Motor neuron (in vitro differentiated cells): ENCODE data around the gene IGSF21. TPM values are rescaled to one million over a fixed set of nuclear protein-coding genes. Genes with fewer than 3 reads are reported as not detected.

Experiments used
- ATAC-seq, 8 experiments: fragments of 200-7000 bp; cut with Tn5 transposase; replicated peaks in 6 of 8; 2 replicates each; pipeline ENCODE4 v1.8.0; 2021; ENCODE audit warnings: mild to moderate bottlenecking in 8 of 8, moderate library complexity in 8 of 8
- H3K27ac ChIP-seq, 2 donors: fragments of 250-450 bp; sonication (Bioruptor Pico); 2 replicates each; pipeline ENCODE4 v1.9.0; 2021; ENCODE audit warnings: antibody characterized with exemption in 2 of 2, mild to moderate bottlenecking in 2 of 2, moderate library complexity in 1 of 2
- H3K4me1 ChIP-seq, 2 donors: fragments of 250-450 bp; sonication (Bioruptor Pico); replicated peaks in 1 of 2; 2 replicates each; pipeline ENCODE4 v1.6.1; 2021; ENCODE audit warnings: antibody characterized with exemption in 2 of 2, mild to moderate bottlenecking in 2 of 2, moderate library complexity in 1 of 2
- H3K4me3 ChIP-seq, 5 donors: fragments of 250-450 bp; sonication (Bioruptor Pico); 2 replicates each; pipeline ENCODE4 v1.9.0; 2021; ENCODE audit warnings: antibody characterized with exemption in 5 of 5, mild to moderate bottlenecking in 5 of 5, moderate library complexity in 4 of 5
- WGBS, 10 experiments: fragments of 450-650 bp; shearing (Covaris generic); methylation state at CpG; one replicate each; pipeline ENCODE4 v1.0.0; 2022; 5-methylcytosine and 5-hydroxymethylcytosine counted together
- in situ Hi-C, 9 experiments: fragments of 400-800 bp; cut with MboI; loops; one replicate each; pipeline ENCODE4 v1.15.0; 2021; ENCODE audit warnings: low sequenced_read_pairs in 9 of 9, low pct_unique_long_range_greater_than_20kb in 2 of 9; ENCODE audit not compliant: unreplicated experiment in 9 of 9
- total RNA-seq, 8 experiments: library from RNA; unstranded; fragments of 300-600 nt; gene quantifications; 2 replicates each; pipeline versions ENCODE4 v1.2.3 to v1.2.4, GENCODE V29; 2022

IGSF21 gene
- total RNA-seq, 8 experiments from 2014 or later, result 0.36 to 74.2 (median 5.4) TPM

GRCh38 chr1:18278946-18279345 is 171.3 kb downstream of the IGSF21 start:
- no peak overlapping the region for H3K4me3 ChIP-seq
- in situ Hi-C loops, result no loop called here
- peak in 3 of 8 experiments; percentile 20 to 53 (median 40) for ATAC-seq
- peaks cover 20 to 37% of the 10 kb centered on the region in 2 donors for H3K4me1 ChIP-seq
- WGBS, 10 experiments, result 0 to 60% (median 11%) methylated on average over 1 to 5 of the region's 5 CpGs; no CpG with 5 or more reads in 2 of the 10 experiments
- no peak overlapping the region for H3K27ac ChIP-seq

- ATAC-seq, result no peak
- in situ Hi-C loops, result no loop called here
These were observed 171.9 kb downstream of the IGSF21 start for GRCh38 chr1:18279351-18280074.

GRCh38 chr1:18280956-18281355 is 173.4 kb downstream of the IGSF21 start:
- in situ Hi-C loops, result no loop called here
- H3K27ac ChIP-seq, result no peak overlapping the region
- no peak overlapping the region for H3K4me3 ChIP-seq
- no peak for ATAC-seq
- H3K4me1 ChIP-seq, result peaks cover 20 to 37% of the 10 kb centered on the region in 2 donors
- WGBS, 10 experiments, result 0 to 72% (median 25%) methylated on average over 1 to 5 of the region's 5 CpGs; no CpG with 5 or more reads in 1 of the 10 experiments

More at GRCh38 chr1:18279351-18280074, 171.9 kb downstream of the IGSF21 start:
- no peak overlapping the region for H3K4me3 ChIP-seq
- peaks cover 20 to 37% of the 10 kb centered on the region in 2 donors for H3K4me1 ChIP-seq
- H3K27ac ChIP-seq, result no peak overlapping the region
- 35 to 87% (median 84%) methylated on average over 1 to 7 of the region's 15 CpGs; no CpG with 5 or more reads in 5 of the 10 experiments for WGBS, 10 experiments

GRCh38 chr1:18282851-18283600 is 175.4 kb downstream of the IGSF21 start:
- Histone ChIP-seq H3K27ac (peak overlapping the region in 1 of 2 donors; percentile 38), H3K4me3 (no peak overlapping the region), H3K4me1 (peaks cover 20 to 37% of the 10 kb centered on the region in 2 donors)
- WGBS, 10 experiments, result 5 to 86% (median 39%) methylated on average over 2 to 11 of the region's 13 CpGs; no CpG with 5 or more reads in 2 of the 10 experiments
- peak in 5 of 8 experiments; percentile 80 to 86 (median 82) for ATAC-seq
- in situ Hi-C loops, result no loop called here

- in situ Hi-C loops, result no loop called here
- H3K4me3 ChIP-seq, result no peak overlapping the region
- 6 to 87% (median 59%) methylated on average over 3 to 12 of the region's 13 CpGs; no CpG with 5 or more reads in 1 of the 10 experiments for WGBS, 10 experiments
- ATAC-seq, result no peak
- peak overlapping the region in 1 of 2 donors; percentile 38 for H3K27ac ChIP-seq
- H3K4me1 ChIP-seq, result peaks cover 20 to 39% of the 10 kb centered on the region in 2 donors
These were observed 176.2 kb downstream of the IGSF21 start for GRCh38 chr1:18283601-18284385.

- in situ Hi-C loops, result no loop called here
- ATAC-seq, result no peak
- 4 to 70% (median 32%) methylated on average over 2 to 11 of the region's 11 CpGs; no CpG with 5 or more reads in 2 of the 10 experiments for WGBS, 10 experiments
- Histone ChIP-seq H3K4me1 (peaks cover 19 to 39% of the 10 kb centered on the region in 2 donors), H3K27ac (no peak overlapping the region), H3K4me3 (no peak overlapping the region)
These were observed 177.4 kb downstream of the IGSF21 start for GRCh38 chr1:18284805-18285537.

GRCh38 chr1:18285538-18285924 is 177.9 kb downstream of the IGSF21 start:
- no peak overlapping the region for H3K27ac ChIP-seq
- ATAC-seq, result no peak
- 29 to 95% (median 87%) methylated on average over 3 to 7 of the region's 7 CpGs; no CpG with 5 or more reads in 6 of the 10 experiments for WGBS, 10 experiments

GRCh38 chr1:18288722-18289121 is 181.1 kb downstream of the IGSF21 start:
- H3K4me1 ChIP-seq, result peaks cover 13 to 27% of the 10 kb centered on the region in 2 donors
- WGBS, 10 experiments, result 0 to 80% (median 38%) methylated on average over 1 to 7 of the region's 7 CpGs; no CpG with 5 or more reads in 2 of the 10 experiments
- peak overlapping the region in 1 of 2 donors; percentile 66 for H3K27ac ChIP-seq
- in situ Hi-C loops, result no loop called here
- H3K4me3 ChIP-seq, result no peak overlapping the region
- peak in 5 of 8 experiments; percentile 66 to 90 (median 89) for ATAC-seq

More at GRCh38 chr1:18285538-18285924, 177.9 kb downstream of the IGSF21 start:
- H3K4me1 ChIP-seq, result peaks cover 23 to 45% of the 10 kb centered on the region in 2 donors
- no peak overlapping the region for H3K4me3 ChIP-seq
- in situ Hi-C loops, result no loop called here

GRCh38 chr1:18289597-18289996 is 182.0 kb downstream of the IGSF21 start:
- Histone ChIP-seq H3K27ac (no peak overlapping the region), H3K4me1 (peaks cover 12 to 24% of the 10 kb centered on the region in 2 donors), H3K4me3 (no peak overlapping the region)
- WGBS, 10 experiments, result 40 to 100% (median 100%) methylated on average over 1 to 2 of the region's 2 CpGs; no CpG with 5 or more reads in 5 of the 10 experiments
- in situ Hi-C loops, result no loop called here
- ATAC-seq, result no peak

GRCh38 chr1:18290740-18291412 is 183.3 kb downstream of the IGSF21 start:
- peaks cover 12 to 24% of the 10 kb centered on the region in 2 donors for H3K4me1 ChIP-seq
- H3K4me3 ChIP-seq, result no peak overlapping the region
- H3K27ac ChIP-seq, result peak overlapping the region in 1 of 2 donors; percentile 10
- in situ Hi-C loops, result no loop called here
- 56 to 75% (median 72%) methylated on average over 15 to 21 of the region's 27 CpGs; no CpG with 5 or more reads in 7 of the 10 experiments for WGBS, 10 experiments
- ATAC-seq, result peak in 5 of 8 experiments; percentile 54 to 84 (median 72)

- in situ Hi-C loops, result no loop called here
- peaks cover 12 to 24% of the 10 kb centered on the region in 2 donors for H3K4me1 ChIP-seq
- H3K4me3 ChIP-seq, result no peak overlapping the region
- ATAC-seq, result no peak
- no peak overlapping the region for H3K27ac ChIP-seq
- WGBS, 10 experiments, result 47 to 100% (median 79%) methylated on average over 1 to 6 of the region's 7 CpGs; no CpG with 5 or more reads in 3 of the 10 experiments
These were observed 184.9 kb downstream of the IGSF21 start for GRCh38 chr1:18292531-18292930.
